Peyer's patch (tissue), 4 donors: ENCODE results near the gene DTL. TPM values are rescaled to one million over a fixed set of nuclear protein-coding genes. Genes with fewer than 3 reads are reported as not detected.

Experiments used
- DNase-seq, 3 donors: peaks; one replicate each; pipeline ENCODE4 v3.0.0-alpha.2; 2017 to 2019
- H3K27ac ChIP-seq, 4 donors: fragments of 200-600 bp; sonication (generic); one replicate each; pipeline ENCODE4 v1.5.1; 2016 to 2019
- H3K27me3 ChIP-seq, 2 donors: fragments of 200-600 bp; sonication (generic); one replicate each; pipeline ENCODE4 v1.5.1; 2019
- H3K36me3 ChIP-seq, 3 donors: fragments of 200-600 bp; sonication (generic); one replicate each; pipeline ENCODE4 v1.5.1; 2016 to 2019
- H3K4me1 ChIP-seq, 4 donors: fragments of 200-600 bp; sonication (generic); one replicate each; pipeline ENCODE4 v1.5.1; 2016 to 2019
- H3K4me3 ChIP-seq, 4 donors: fragments of 200-600 bp; sonication (generic); 1 replicate in 3 of 4; 2 replicates in 1 of 4; pipeline ENCODE4 v1.5.1; 2016 to 2019; ENCODE audit warnings: mild to moderate bottlenecking in 1 of 4
- H3K9me3 ChIP-seq, 4 donors: fragments of 200-600 bp; sonication (generic); one replicate each; pipeline ENCODE4 v1.5.1; 2016 to 2019; ENCODE audit warnings: mild to moderate bottlenecking in 1 of 4
- POLR2A ChIP-seq, 2 donors: fragments of 450-650 bp; IDR thresholded peaks; one replicate each; pipeline ENCODE4 v1.5.1; 2017; ENCODE audit warnings: antibody characterized with exemption in 2 of 2, mild to moderate bottlenecking in 2 of 2, moderate library complexity in 2 of 2
- total RNA-seq, 4 donors: library from RNA; depleted of rRNA; stranded (reverse); fragments of >200 nt; gene quantifications; one replicate each; pipeline ENCODE4 v1.1.0, GENCODE V29; 2016
- TF ChIP-seq, protein P1 (sequence below), 6 experiments: fragments of 450-650 bp in 4 of 6; fragments of 200-600 bp in 2 of 6; sonication (generic) in 1 of 6; IDR thresholded peaks; one replicate each; pipeline ENCODE4 v1.5.1; 2017 to 2019; ENCODE audit warnings: antibody characterized with exemption in 6 of 6, mild to moderate bottlenecking in 3 of 6, moderate library complexity in 1 of 6

DTL gene
- total RNA-seq, 4 donors from 2014 or later, result 0.66 to 5.8 (median 3.7) TPM

DNA sequence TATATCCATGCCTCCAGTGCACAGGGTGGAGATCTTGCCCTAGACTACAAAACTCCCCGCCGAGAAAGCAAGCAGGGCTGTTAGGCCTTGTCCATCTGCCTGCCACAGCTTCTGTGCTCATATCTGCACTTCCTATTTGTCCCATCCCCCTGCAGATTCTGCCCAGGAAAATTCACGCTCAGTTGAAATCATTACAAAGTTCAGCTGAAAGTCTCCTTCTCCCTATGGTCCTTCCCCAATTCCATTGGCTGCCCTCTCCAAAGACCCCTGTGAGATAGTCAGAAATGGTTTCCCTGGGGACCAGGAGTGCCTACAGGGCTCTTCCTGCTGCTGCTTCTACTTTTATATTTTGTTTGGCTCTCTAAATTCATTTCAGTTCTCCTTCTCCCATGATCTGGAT is 63.2 kb downstream of the DTL start:
- Histone ChIP-seq H3K4me1 (peaks cover 0 to 8% (median 0%) of the 10 kb centered on the region in 4 donors), H3K4me3 (no peak overlapping the region)

DNA sequence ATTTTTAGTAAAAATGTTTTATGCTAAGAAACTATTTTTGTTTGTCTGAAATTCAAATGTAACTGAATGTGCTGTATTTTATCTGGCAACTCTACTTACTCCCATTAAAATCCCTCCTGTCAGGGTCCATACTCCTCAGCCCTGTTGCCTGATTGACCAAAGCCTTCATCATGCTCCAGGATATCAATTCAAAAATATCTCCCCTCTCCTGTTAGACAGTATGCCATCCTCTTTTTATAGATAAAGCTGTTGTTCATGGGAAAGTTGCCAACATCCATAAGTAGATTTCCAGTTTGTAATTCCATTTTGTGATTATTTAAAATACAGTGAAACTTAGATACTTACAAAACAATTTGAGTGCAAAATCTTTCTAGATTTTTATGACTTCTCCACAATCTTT is 65.7 kb downstream of the DTL start:
- H3K27me3 ChIP-seq, result no peaks in the 10 kb centered on the region
- H3K27ac ChIP-seq, result no peak overlapping the region
- no peak overlapping the region for H3K4me3 ChIP-seq
- peaks cover 0 to 23% (median 0%) of the 10 kb centered on the region in 4 donors for H3K4me1 ChIP-seq
- TF ChIP-seq POLR2A (IDR thresholded peaks at IDR 0.05), result no peak
- TF ChIP-seq, protein P1, sequence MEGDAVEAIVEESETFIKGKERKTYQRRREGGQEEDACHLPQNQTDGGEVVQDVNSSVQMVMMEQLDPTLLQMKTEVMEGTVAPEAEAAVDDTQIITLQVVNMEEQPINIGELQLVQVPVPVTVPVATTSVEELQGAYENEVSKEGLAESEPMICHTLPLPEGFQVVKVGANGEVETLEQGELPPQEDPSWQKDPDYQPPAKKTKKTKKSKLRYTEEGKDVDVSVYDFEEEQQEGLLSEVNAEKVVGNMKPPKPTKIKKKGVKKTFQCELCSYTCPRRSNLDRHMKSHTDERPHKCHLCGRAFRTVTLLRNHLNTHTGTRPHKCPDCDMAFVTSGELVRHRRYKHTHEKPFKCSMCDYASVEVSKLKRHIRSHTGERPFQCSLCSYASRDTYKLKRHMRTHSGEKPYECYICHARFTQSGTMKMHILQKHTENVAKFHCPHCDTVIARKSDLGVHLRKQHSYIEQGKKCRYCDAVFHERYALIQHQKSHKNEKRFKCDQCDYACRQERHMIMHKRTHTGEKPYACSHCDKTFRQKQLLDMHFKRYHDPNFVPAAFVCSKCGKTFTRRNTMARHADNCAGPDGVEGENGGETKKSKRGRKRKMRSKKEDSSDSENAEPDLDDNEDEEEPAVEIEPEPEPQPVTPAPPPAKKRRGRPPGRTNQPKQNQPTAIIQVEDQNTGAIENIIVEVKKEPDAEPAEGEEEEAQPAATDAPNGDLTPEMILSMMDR (IDR thresholded peaks at IDR 0.05), result no peak
- no peaks in the 10 kb centered on the region for H3K36me3 ChIP-seq
- H3K9me3 ChIP-seq, result no peaks in the 10 kb centered on the region
- DNase-seq, result no peak

More for the DNA sequence above, 63.2 kb downstream of the DTL start:
- no peak for DNase-seq
- H3K9me3 ChIP-seq, result no peaks in the 10 kb centered on the region
- TF ChIP-seq POLR2A (IDR thresholded peaks at IDR 0.05), result no peak
- TF ChIP-seq, protein P1 (IDR thresholded peaks at IDR 0.05), result no peak
- H3K27ac ChIP-seq, result no peak overlapping the region
- H3K36me3 ChIP-seq, result no peaks in the 10 kb centered on the region
- no peaks in the 10 kb centered on the region for H3K27me3 ChIP-seq

DNA sequence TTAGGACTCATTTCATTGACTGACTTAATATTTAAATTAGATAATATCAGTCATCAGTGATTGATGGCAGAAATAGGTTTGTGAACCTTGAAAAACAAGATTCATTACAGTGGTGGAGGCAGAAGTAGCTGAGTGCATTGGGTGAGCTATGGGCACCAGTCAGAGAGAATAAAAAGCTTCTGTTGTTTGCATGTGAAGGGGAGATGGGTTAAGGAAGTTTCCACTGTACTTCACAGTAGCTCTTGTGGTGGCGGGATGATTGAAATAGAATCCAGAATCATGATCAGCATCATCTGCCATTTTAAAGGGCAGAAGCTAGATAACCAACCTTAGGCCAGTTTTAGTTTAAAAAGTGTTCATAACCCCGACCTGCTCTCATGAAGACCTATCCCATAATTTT is 66.2 kb downstream of the DTL start:
- no peak for TF ChIP-seq POLR2A (IDR thresholded peaks at IDR 0.05)
- TF ChIP-seq, protein P1 (IDR thresholded peaks at IDR 0.05), result no peak
- Histone ChIP-seq H3K27ac (no peak overlapping the region), H3K9me3 (no peaks in the 10 kb centered on the region), H3K4me1 (peaks cover 0 to 23% (median 0%) of the 10 kb centered on the region in 4 donors), H3K27me3 (no peaks in the 10 kb centered on the region), H3K4me3 (no peak overlapping the region), H3K36me3 (no peaks in the 10 kb centered on the region)
- no peak for DNase-seq

DNA sequence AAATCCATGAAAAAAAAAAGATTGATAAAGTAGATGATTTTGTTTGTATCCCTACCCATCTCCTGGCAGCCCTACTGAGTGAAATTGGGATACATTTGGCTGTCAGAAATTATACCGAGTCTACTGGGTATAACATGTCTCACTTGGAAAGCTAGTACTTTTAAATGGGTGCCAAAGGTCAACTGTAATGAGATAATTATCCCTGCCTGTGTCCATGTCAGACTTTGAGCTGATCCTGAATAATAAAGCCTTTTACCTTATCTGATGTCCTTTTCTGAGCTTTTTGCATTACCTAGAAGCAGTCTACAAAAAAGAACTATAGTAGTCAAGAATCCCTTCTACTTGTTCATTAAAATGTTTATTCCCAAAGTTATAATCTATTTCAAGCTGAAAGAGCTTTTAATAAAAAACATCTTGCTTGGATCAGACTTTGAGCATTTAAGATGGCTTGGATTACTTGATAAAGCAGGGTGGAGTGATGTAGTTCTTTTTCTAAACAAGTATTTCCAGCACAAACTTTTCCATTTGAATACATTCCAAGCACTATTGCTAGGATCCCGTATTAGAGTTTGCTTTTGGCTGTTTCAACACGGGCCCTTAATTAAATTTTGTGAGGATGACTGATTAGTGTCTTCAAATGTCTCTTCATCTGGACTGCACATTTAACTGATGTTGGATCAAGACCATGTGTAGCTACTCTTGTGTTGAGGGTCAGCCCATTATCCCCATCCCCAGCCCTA is 69.2 kb downstream of the DTL start:
- H3K9me3 ChIP-seq, result no peaks in the 10 kb centered on the region
- H3K27me3 ChIP-seq, result no peaks in the 10 kb centered on the region
- TF ChIP-seq, protein P1 (IDR thresholded peaks at IDR 0.05), result no peak
- TF ChIP-seq POLR2A (IDR thresholded peaks at IDR 0.05), result no peak
- no peak overlapping the region for H3K4me3 ChIP-seq
- peaks cover 0 to 28% (median 0%) of the 10 kb centered on the region in 4 donors for H3K4me1 ChIP-seq
- DNase-seq, result no peak
- H3K36me3 ChIP-seq, result no peaks in the 10 kb centered on the region
- peak overlapping the region in 2 of 4 donors; percentile 56 to 58 for H3K27ac ChIP-seq

DNA sequence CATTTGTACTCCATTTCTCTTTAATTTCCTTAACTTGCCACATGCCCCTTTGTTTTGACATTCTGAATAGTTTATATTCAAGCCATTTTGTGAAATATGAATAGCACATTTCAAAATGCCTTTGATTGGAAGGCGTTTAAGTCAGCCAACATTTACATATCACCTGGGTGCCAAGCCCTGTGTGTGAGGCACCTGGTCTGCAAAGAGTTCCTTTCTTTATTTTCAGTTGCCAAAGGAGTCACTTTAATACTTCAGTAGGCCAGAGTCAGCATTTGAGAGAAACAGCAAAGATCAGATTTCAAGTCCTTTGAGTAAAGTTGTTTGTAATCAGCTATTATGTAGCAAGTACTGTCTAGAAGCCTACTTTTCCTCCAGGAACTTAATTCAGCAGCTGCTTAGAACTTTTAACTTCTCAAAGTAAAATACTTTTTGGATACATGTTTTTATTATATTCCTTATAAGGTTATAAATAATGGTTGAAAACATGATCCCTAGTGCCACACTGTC is 70.8 kb downstream of the DTL start:
- no peaks in the 10 kb centered on the region for H3K27me3 ChIP-seq
- no peak overlapping the region for H3K27ac ChIP-seq
- H3K9me3 ChIP-seq, result no peaks in the 10 kb centered on the region
- H3K4me1 ChIP-seq, result peaks cover 0 to 28% (median 0%) of the 10 kb centered on the region in 4 donors
- TF ChIP-seq, protein P1 (IDR thresholded peaks at IDR 0.05), result no peak
- H3K36me3 ChIP-seq, result no peaks in the 10 kb centered on the region
- no peak overlapping the region for H3K4me3 ChIP-seq
- no peak for DNase-seq
